ENCODE results near the gene CCDC7. TPM values are rescaled to one million over a fixed set of nuclear protein-coding genes. Genes with fewer than 3 reads are reported as not detected.
"Not testable (repeated sequence)": the region's sequence is repeated elsewhere in the genome, so short reads cannot be mapped to it uniquely, and the experiment has no call there.

The CCDC7 gene
- total RNA-seq, 1 donor from 2014 or later: 10.3 TPM

DNA sequence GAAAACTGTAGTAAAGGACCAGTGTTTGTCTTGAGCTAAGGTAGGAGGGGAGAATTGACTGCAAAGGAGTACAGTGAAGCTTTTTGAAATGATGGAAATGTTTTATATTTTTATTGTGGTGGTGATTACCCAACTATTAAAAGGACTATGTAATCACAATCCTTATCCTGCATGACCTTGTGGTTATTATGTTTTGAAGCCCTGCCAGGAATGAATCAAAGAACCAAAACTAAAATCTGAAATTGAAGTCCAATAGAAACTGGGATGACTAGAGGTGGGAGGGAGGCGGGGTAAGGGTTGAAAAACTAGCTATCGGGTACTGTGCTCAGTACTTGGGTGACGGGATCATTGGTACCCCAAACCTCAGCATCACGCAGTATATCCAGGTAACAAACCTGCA is 8.2 kb downstream of the CCDC7 start:
- DNase-seq (ENCODE audit: low read depth in 2 of 2): no peak

DNA sequence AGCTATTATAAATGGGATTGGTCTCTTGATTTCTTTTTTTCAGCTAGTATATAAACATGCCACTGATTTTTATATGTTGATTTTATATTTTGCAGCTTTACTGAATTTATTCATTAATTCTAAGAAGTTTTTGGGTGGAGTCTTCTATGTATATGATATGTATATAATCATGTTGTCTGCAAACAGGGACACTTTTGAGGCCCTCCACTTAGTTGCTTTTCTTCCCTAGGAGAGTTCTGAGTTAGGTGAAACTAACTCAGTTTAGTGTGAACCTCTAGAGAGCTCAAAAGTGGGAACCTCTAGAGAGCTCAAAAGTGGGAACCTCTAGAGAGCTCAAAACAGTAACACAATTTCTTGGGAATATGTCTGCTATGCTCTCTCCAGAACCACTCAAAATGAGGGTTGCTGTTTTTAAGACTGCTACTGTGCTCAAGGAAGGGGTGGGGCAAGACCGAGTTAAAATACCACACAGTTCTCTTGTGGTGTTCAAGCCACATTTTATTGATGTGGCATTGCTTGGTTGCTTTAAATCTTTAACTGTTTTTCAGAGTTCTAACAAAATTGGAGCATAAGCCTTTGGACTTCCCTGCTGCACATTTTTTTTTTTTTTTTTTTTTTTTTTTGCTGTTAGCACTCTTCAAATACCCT is 13.2 kb downstream of the CCDC7 start:
- DNase-seq (ENCODE audit: low read depth in 2 of 2): no peak

DNA sequence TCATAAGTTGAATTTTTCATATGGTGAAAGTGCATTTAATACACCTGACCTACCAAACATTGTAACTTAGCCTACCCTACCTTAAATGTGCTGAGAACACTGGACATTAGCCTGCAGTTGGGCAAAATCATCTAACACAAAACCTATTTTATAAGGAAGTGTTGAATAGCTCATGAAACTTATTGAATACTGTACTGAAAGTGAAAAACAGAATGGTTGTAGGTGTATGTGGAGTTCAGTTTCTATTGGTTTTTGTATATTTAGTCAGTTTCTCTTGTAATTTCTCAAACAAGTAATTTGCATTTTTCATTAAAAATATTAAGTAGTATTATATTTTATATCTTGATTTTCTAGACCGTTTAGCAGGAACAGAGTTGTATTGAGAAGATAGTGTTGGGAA is 15.3 kb downstream of the CCDC7 start:
- no peak for DNase-seq (ENCODE audit: low read depth in 2 of 2)

- no peak for DNase-seq (ENCODE audit: low read depth in 2 of 2)
Measured at GRCh38 chr10:32471232-32471631, 25.3 kb downstream of the CCDC7 start.

- no peak for DNase-seq (ENCODE audit: low read depth in 2 of 2)
Measured at GRCh38 chr10:32477499-32477898, 31.6 kb downstream of the CCDC7 start.

GRCh38 chr10:32481606-32482005 is 35.7 kb downstream of the CCDC7 start:
- no peak for DNase-seq (ENCODE audit: low read depth in 2 of 2)

DNA sequence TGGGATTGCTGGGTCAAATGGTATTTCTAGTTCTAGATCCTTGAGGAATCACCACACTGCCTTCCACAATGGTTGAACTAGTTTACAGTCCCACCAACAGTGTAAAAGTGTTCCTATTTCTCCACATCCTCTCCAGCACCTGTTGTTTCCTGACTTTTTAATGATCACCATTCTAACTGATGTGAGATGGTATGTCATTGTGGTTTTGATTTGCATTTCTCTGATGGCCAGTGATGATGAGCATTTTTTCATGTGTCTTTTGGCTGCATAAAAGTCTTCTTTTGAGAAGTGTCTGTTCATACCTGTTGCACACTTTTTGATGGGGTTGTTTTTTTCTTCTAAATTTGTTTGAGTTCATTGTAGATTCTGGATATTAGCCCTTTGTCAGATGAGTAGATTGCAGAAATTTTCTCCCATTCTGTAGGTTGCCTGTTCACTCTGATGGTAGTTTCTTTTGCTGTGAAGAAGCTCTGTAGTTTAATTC is 37.1 kb downstream of the CCDC7 start:
- DNase-seq (ENCODE audit: low read depth in 2 of 2): not testable (repeated sequence)

- DNase-seq (ENCODE audit: low read depth in 2 of 2): not testable (repeated sequence)
Measured at GRCh38 chr10:32488038-32488437, 42.1 kb downstream of the CCDC7 start.

GRCh38 chr10:32489158-32489557 is 43.2 kb downstream of the CCDC7 start:
- no peak for DNase-seq (ENCODE audit: low read depth in 2 of 2)

- DNase-seq (ENCODE audit: low read depth in 2 of 2): no peak
Measured at GRCh38 chr10:32489901-32490300, 44.0 kb downstream of the CCDC7 start.

DNA sequence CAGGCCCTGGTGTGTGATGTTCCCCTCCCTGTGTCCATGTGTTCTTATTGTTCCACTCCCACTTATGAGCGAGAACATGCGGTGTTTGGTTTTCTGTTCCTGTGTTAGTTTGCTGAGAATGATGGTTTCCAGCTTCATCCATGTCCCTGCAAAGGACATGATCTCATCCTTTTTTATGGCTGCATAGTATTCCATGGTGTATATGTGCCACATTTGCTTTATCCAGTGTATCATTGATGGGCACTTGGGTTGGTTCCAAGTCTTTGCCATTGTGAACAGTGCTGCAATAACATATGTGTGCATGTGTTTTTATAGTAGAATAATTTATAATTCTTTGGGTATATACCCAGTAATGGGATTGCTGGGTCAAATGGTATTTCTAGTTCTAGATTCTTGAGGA is 48.6 kb downstream of the CCDC7 start:
- DNase-seq (ENCODE audit: low read depth in 2 of 2): not testable (repeated sequence)

- not testable (repeated sequence) for DNase-seq (ENCODE audit: low read depth in 2 of 2)
Measured at GRCh38 chr10:32500136-32500535, 54.2 kb downstream of the CCDC7 start.

- DNase-seq (ENCODE audit: low read depth in 2 of 2): no peak
Measured at GRCh38 chr10:32501906-32502305, 56.0 kb downstream of the CCDC7 start.

DNA sequence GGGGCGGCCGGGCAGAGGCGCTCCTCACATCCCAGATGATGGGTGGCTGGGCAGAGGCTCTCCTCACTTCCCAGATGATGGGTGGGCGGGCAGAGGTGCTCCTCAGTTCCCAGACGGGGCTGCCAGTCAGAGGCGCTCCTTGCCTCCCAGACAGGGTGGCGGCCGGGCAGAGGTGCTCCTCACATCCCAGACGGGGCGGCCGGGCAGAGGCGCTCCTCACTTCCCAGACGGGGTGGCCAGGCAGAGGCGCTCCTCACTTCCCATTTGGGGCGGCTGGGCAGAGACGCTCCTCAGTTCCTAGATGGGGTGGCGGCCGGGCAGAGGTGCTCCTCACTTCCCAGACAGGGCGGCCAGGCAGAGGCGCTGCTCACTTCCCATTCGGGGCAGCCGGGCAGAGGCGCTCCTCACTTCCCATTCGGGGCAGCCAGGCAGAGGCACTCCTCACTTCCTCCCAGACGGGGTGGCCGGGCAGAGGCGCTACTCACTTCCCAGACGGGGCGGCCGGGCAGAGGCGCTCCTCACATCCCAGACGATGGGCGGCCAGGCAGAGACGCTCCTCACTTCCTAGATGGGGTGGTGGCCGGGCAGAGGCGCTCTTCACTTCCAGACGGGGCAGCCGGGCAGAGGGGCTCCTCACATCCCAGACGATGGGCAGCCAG is 60.0 kb downstream of the CCDC7 start:
- not testable (repeated sequence) for DNase-seq (ENCODE audit: low read depth in 2 of 2)

- no peak for DNase-seq (ENCODE audit: low read depth in 2 of 2)
Measured at GRCh38 chr10:32511599-32511998, 65.7 kb downstream of the CCDC7 start.

- no peak for DNase-seq (ENCODE audit: low read depth in 2 of 2)
Measured at GRCh38 chr10:32516567-32517495, 70.9 kb downstream of the CCDC7 start.

GRCh38 chr10:32530231-32530630 is 84.3 kb downstream of the CCDC7 start:
- no peak for DNase-seq (ENCODE audit: low read depth in 2 of 2)

DNA sequence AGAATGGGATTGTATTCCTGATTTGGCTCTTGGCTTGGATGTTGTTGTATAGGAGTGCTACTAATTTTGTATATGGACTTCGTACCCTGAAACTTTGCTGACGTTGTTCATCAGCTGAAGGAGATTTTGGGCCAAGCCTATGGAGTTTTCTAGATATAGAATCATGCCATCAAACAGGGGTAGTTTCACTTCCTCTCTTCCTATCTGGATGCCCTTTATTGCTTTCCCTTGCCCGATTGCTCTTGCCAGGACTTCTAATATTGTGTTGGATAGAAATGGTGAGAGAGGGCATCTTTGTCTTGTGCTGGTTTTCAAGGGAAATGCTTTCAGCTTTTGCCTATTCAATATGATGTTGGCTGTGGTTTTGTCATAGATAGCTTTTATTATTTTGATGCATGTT is 92.3 kb downstream of the CCDC7 start:
- DNase-seq (ENCODE audit: low read depth in 2 of 2): no peak

- no peak for DNase-seq (ENCODE audit: low read depth in 2 of 2)
Measured at GRCh38 chr10:32540691-32541470, 94.9 kb downstream of the CCDC7 start.

DNA sequence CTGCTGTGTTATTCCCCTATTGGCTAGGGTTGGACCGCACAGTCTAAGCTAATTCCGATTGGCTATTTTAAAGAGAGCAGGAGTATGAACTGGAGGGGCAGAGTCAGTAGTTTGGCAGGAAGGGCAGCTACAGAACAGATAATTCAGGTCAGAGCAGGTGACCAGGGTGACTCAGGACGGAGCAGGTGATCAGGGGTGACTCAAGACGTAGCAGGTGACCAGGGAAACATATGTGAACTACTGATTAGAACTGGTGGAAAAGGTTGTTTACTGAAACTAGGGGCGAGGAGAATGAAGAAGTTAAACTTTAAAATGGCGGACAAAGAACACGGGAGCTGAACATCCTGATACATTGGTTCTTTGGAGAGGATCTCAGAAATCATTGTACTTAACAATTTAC is 102.3 kb downstream of the CCDC7 start:
- DNase-seq (ENCODE audit: low read depth in 2 of 2): no peak

DNA sequence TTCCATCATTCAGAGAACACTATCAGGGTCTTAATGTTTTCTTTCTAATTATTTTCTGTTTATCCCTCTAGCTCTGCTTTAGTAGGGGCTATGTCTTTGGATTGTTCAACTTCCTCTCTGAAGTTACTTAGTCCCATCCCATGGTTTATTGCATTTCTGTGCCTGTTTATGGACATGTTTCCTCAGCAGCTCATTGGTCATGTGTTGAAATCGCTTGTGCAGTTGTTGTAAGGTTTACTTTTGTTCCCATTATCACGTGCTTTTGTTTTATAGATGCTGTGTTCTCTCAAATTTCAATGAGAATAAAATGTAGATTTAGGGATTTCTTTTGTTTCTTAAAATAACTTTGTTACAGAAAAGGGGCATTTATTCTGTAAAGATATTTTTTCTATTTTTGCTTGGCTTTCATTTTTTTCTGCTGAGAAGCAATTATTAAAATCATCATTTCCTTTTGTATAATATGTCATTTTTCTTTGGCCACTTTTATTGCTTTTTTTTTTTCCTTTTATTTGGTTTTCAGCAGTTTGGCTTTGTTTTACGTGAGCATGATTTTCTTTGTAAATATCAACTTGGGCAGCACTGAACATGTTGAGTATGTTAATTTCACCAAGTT is 110.9 kb downstream of the CCDC7 start:
- no peak for DNase-seq (ENCODE audit: low read depth in 2 of 2)

Measured in lung microvascular endothelial cell (primary cell).